SH-SY5Y (cell line): ENCODE measurements around the gene PRDX6.

ENCODE experiments used
- GATA2 ChIP-seq: IDR thresholded peaks from 2 replicates; pipeline ENCODE4 v1.6.1; 2011; ENCODE audit warnings: mild to moderate bottlenecking, low read depth, low read length
- GATA3 ChIP-seq: IDR thresholded peaks from 2 replicates; pipeline ENCODE4 v1.6.1; 2011; ENCODE audit warnings: low read depth, mild to moderate bottlenecking, low read length, moderate library complexity

DNA sequence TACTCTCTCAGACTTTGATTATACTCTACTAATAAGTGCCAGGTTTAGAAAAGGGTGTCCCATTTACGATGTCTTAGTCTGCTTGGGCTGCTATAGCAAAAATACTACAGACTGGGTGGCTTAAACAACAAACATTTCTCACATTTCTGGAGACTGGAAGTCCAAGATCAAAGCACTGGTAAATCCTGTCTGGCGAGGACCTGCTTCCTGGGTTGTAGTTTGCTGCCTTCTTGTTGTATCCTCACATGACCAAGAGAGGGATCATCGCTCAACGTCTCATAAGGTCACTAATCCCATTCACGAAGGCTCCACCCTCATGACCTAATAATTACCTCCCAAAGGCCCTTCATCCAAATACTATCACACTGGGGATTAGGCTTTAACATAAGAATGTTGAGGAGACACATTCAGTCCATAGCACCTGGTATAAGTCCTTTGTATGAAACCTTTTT lies 12.0 kb downstream of the PRDX6 start:
- TF ChIP-seq GATA3, result no peak
- no peak for TF ChIP-seq GATA2
